Stimulated activated CD8-positive, alpha-beta memory T cell treated with anti-CD3 and anti-CD28 coated beads, Interleukin-15, amount 100 ng/mL, for 48 hours (primary cell): Measurements from ENCODE around the gene MRTFA.

Source experiments
- DNase-seq, 2 donors: peaks; one replicate each; pipeline ENCODE4 v3.0.0-alpha.2; 2020; ENCODE audit warnings: low read depth in 2 of 2

MRTFA gene

GRCh38 chr22:40463683-40464082 is 172.8 kb downstream of the MRTFA start:
- no peak for DNase-seq

DNA sequence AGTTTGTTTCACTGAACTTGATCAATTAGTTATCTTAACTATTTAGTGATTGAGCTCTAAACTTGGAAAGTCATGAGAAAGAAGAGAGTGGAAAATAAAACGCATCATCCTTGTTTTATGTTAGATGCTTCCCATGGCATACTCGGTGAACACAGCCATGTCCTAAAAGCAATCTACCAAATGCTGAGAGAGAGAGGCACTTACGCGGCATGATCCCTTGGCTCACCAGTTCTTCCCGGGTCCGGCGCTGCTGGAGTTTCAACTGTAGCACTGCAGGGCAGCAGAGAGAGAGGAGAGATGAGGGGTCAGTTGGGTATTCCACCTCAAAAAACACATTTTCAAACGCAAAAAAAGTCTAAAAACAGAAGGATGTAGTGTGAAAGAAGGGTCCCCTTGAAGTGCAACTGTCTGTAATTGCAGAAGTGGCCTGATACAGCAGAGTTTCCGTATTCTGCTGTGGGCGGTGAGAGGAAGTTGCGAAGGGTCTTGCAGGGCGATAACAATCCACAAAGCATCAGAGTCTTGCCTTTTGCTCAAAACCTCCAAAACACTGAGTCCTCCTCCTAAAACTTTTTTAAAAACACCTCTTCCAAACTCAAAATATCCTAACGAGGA is 173.4 kb downstream of the MRTFA start:
- DNase-seq, result peak; percentile 39 to 52

- peak; percentile 7 to 16 for DNase-seq
Measured at GRCh38 chr22:40462195-40462984, 174.1 kb downstream of the MRTFA start.

DNA sequence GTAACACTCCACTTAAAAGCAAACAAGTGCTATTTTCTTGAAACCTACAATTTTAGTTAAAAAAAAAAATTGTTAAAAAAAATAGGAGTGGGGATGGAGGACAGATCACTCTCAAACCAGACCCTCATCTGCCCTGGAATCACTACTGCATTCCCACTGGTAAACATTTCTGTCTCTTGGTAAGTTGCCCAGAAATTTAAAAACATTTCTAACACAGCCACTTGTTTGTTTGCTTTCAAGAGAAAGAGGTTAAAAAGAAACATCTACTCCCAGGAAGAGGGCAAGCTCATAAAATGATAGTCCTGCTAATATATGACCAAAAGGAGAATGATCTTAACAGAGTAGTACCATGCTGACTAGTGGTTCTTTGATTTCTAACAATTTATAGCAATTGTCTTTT is 182.8 kb downstream of the MRTFA start:
- DNase-seq, result no peak

- no peak for DNase-seq
Measured at GRCh38 chr22:40452730-40453487, 183.6 kb downstream of the MRTFA start.

DNA sequence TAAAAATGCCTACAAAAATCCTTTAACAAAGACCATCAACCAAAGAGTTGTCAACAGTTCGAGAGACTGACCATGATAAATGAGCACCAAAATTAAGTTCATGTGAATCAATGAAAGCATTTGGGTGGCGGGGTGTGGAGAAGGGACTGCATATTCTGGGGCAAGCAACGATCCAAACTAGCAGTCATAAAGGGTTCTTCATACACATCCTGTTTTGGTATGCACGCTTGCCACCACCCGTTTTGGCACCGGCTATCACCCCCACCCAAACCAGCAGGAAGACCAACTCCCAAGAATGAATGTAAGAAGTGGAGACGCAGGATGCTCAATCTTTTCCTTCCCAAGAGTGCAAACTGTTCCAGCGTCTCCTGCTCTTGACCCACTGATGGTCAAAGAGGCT is 185.3 kb downstream of the MRTFA start:
- no peak for DNase-seq

GRCh38 chr22:40450616-40451015 is 185.9 kb downstream of the MRTFA start:
- DNase-seq, result no peak

- DNase-seq, result no peak
Measured at GRCh38 chr22:40449676-40450035, 186.9 kb downstream of the MRTFA start.

DNA sequence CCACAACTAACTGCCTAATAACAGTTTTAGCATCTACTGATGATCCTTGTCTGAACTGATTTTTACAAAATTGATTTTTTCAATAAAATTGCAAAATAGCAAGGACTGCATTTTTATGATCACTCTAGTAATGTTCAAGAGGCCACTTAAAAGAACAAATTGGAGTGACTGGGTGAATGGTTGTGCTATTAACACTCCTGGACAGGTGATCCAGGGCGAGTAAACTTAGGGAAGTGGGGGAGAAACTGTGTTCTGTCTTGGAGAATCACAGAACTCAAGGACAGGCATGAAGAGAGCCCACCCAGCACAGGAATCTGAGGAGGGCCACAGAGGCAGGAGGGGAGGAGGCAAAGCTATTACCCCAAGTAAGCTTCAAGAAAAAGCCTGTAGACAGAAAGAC is 190.3 kb downstream of the MRTFA start:
- DNase-seq, result no peak

DNA sequence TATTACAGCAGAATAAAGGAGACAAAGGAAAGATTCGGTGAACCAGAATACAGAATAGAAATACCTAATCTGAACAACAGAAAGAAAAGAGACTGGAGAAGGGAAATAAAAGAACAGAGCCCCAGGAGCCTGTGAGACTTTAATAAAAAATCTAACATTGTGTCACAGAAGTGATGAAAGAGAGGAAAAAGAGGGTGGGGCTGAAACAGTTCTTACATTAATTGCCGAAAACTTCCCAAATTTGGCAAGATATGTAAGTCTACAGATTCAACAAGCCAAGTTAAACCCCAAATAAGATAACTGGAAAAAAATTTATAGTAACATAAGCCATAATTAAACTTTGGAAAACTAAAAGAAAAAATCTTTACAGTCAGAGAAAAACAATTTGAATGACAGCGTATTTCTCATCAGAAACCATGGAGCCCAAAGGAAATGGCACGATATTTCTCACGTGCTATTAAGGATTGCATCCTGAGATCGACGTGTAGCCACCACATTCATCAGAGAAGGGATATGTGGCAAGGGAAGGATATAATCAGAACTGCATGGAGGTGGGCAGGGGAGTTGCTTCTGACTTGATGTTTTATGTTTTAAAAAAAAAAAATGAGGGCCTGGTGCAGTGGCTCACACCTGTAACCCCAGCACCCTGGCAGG is 192.2 kb downstream of the MRTFA start:
- no peak for DNase-seq

- DNase-seq, result no peak
Measured at GRCh38 chr22:40443732-40444131, 192.8 kb downstream of the MRTFA start.

DNA sequence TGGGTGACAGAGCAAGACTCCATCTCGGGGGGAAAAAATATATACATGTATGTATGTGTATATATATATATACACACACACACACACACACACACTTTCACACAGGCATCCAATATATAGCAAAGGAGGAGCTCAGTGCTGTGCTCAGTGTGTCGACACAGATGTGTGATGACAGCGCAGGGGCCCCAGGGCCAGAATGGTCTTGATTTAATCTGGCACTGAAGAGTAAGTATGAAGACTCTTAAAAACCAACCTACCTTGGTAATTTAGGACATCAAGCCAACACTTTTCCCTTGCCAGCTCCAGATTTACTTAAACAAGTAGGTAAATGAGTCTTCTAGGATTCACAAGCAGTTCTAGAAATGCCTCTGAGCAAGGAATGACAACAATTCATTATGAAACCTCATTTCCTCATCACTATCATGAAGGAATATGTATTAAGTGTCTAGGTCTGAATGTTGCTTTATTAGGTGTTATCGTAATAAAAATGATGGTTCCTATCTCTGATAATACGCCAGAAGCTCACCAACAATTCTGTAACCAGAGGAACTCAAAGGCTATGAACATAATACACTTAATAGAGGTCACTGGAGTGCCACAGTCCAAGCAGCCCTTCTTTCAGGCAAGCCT is 194.6 kb downstream of the MRTFA start:
- no peak for DNase-seq

DNA sequence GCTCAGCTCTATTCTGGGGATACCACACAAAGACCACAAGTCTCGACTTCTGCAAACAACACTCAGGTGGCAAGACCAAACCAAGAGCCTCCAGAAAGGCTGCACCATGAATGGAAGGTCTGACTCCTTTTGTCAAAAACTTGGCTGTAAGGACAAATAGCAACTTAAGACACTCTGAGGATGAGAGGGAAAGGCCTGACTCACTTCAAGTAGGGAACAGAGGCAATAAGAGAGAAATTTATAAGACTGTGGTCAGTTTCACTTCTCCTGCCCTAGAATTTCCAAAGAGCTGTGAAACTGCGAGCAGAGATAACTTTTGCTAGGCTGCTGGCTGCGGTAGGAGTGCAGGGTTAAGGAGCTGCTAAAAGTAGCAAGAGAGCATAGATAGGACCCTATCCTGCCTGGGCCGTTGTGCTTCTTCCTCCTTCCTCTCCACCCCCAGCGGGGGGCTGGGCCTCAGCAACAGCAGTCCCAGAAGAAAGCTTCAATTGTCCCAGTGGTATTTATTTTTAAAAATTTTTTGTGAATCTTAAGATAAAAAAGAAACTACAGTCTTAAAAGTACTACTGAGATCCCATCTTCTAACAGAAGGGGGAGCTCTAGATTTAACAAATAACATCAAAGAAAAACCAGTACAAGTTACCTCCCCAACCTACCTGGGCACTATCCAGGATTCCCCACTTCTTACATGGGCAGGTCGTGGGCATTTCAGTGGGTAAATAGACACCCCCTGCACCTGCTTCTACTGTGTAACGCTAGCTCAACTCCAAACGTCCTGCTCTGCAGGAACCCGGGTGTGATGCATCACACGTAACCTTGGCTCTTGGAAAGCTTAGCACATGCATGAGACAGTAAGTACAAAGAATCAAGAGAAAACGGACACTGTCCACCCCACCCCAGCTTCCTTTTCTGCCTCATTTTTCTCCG is 199.8 kb downstream of the MRTFA start:
- DNase-seq, result peak in 1 of 2 donors; percentile 27

DNA sequence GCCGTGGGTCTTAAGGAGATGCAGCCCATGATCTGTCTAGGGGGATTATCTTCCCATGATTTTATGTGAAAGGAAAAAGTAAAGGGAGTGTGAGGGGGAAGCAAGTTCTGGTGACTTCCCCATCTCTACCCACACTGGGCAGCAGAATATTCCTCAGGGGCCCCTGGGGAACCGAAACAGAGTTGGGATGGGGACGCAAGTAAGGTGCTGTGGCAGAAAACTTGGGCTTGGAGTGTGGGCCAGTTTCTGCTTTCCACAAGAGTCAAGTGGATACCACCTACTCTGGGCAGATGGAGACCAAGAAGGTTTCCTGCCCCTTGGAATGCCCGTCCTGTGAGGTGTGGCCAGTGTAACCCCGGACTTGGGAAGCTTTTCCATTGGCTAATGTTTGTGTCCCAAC is 201.8 kb downstream of the MRTFA start:
- DNase-seq, result no peak

DNA sequence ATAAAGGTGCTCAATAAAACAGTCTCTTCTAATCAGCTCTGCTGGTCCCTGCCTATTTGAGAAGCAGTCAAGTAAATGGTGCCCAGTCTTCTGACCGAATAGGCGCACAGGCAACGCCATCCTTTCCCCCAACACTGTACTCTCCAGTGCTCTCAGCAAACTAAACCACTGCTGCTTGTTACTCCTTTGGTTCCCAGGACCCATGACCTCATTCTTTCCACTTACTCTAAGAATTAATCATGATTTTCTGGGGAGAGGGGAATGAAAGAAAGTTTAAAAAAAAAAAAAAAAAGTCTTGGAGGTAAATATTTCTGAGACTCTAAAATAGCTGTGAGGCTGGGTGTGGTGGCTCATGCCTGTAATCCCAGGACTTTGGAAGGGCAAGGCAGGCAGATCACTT is 202.4 kb downstream of the MRTFA start:
- no peak for DNase-seq

GRCh38 chr22:40433416-40434090 is 203.0 kb downstream of the MRTFA start:
- no peak for DNase-seq

DNA sequence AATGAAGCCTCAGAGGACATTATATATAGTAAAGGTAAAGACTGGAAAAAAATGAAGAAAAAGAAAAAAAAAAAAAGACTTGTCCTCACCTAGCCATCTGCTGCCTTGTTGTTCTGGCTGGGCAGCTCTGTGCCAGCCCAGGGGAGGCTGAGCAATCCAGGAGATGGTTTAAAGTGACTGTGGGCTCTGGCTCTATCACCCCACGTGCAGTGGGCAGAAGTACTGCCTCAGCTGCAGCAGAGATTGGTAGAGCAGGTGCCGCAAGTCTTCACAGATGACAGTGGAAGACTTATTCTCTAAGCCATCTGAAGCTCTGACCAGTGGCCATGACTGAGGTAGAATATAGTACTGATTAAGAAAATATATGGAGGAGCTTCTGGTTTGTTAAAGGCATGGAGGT is 203.9 kb downstream of the MRTFA start:
- no peak for DNase-seq

DNA sequence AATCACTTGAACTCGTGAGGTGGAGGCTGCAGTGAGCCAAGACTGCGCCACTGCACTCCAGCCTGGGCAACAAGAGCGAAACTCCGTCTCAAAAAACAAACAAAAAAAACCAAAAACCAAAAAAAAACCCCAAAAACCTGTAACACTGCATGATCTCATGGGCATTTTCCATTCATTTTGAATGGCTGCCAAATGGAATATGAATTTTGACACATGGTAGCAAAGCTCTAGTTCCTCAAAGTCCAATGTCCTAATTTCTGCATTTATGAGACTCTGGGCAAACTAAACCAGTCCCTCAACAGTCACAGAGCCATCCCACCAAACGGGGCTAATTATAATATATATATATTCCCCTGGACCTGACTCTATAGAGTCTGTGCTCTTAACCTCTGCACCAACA is 204.4 kb downstream of the MRTFA start:
- DNase-seq, result no peak

GRCh38 chr22:40430991-40431390 is 205.5 kb downstream of the MRTFA start:
- no peak for DNase-seq

DNA sequence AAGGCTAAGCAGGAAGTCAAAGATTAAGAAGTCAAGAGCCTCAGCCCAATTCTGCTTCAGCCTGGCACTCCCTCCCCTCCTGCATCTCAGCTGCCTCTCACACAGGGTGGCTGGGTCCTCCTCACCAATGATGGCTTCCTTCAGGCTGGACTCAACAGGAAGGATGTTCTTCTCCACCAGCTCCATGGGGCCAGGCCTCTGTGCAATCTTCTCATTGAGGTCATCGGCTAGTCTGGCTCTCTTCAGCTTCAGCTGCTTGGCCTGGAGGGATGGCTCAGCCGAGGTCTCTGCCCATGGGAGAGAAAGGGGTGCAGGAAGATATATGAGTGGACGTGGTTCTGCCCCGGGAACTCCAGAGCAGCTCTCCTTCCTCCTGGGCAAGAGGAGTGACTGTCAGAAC is 207.0 kb downstream of the MRTFA start:
- DNase-seq, result no peak
